ENCODE measurements around the gene HSPB1. TPM values are rescaled to one million over a fixed set of nuclear protein-coding genes. Genes with fewer than 3 reads are reported as not detected.

The HSPB1 gene
- total RNA-seq (2022; extraction: Qiagen RNA extraction; ENCODE audit: low read depth): 667 to 1,061 TPM (median 898 TPM) in 5 replicates

DNA sequence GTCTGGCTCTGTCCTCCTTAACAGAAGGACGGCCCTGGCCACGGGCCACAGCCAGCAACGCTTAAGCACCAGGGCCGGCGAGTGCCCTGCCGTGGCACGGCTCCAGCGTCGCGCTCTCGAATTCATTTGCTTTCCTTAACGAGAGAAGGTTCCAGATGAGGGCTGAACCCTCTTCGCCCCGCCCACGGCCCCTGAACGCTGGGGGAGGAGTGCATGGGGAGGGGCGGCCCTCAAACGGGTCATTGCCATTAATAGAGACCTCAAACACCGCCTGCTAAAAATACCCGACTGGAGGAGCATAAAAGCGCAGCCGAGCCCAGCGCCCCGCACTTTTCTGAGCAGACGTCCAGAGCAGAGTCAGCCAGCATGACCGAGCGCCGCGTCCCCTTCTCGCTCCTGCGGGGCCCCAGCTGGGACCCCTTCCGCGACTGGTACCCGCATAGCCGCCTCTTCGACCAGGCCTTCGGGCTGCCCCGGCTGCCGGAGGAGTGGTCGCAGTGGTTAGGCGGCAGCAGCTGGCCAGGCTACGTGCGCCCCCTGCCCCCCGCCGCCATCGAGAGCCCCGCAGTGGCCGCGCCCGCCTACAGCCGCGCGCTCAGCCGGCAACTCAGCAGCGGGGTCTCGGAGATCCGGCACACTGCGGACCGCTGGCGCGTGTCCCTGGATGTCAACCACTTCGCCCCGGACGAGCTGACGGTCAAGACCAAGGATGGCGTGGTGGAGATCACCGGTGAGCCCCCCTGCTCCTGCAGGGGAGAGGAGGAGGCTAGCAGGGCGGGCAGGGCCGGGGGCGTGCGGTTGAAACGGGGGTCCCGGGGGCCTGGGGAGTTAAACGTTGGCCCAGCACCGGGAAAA lies at the start of gene HSPB1:
Gene HSPB1, plus strand, starts transcription at position 327 of the 855 bp plus-strand sequence. Its CDS starts 40 bp downstream, at position 367.

Other genes starting within 250 kb of the HSPB1 start
- 5.9 to 8.0 TPM (median 6.7 TPM) in 5 replicates for gene SRRM3, start 100.8 kb upstream of the HSPB1 start, total RNA-seq (2022; extraction: Qiagen RNA extraction; ENCODE audit: low read depth)
- 239 to 276 TPM (median 250 TPM) in 5 replicates for gene YWHAG, start 56.3 kb downstream of the HSPB1 start, total RNA-seq (2022; extraction: Qiagen RNA extraction; ENCODE audit: low read depth)
- 0.96 to 1.4 TPM (median 1.2 TPM) in 5 replicates for gene SSC4D, start 107.0 kb downstream of the HSPB1 start, total RNA-seq (2022; extraction: Qiagen RNA extraction; ENCODE audit: low read depth)
- gene ZP3, start 122.3 kb downstream of the HSPB1 start, total RNA-seq (2022; extraction: Qiagen RNA extraction; ENCODE audit: low read depth): 17.1 to 22.9 TPM (median 17.7 TPM) in 5 replicates
- gene DTX2, start 159.0 kb downstream of the HSPB1 start, total RNA-seq (2022; extraction: Qiagen RNA extraction; ENCODE audit: low read depth): 39.4 to 49.9 TPM (median 41.1 TPM) in 5 replicates
- gene UPK3B, start 207.9 kb downstream of the HSPB1 start, total RNA-seq (2022; extraction: Qiagen RNA extraction; ENCODE audit: low read depth): 10.4 to 20.2 TPM (median 18.3 TPM) in 5 replicates
- gene SPDYE16, start 240.6 kb downstream of the HSPB1 start, total RNA-seq (2022; extraction: Qiagen RNA extraction; ENCODE audit: low read depth): 0.10 TPM in 1 of 5 replicates, not detected in the others